ENCODE data around the gene SNX25.
"Not testable (repeated sequence)": the region's sequence is repeated elsewhere in the genome, so short reads cannot be mapped to it uniquely, and the experiment has no call there.

Gene SNX25

DNA sequence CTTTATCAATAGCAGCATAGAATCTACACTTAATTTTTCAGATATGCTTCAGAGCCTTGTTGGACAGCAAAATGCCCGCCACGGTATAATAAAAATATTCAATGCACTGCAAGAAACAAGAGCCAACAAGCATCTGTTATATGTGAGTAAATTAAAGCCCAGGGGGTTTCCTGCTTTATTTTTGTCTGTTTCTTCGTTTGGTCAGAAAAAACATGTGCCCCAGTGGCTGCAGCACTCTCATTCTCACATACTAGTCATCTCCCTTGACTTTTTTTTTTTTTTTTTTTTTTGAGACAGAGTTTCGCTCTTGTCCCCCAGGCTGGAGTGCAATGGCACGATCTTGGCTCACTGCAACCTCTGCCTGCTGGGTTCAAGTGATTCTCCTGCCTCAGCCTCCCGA is 153.2 kb downstream of the SNX25 start:
- not testable (repeated sequence) for H3K9me3 ChIP-seq (ENCODE audit: control insufficient read depth, low read length); H3K4me3 ChIP-seq (ENCODE audit: insufficient read depth, low read depth, low read length, poor library complexity, severe bottlenecking); H3K27ac ChIP-seq (ENCODE audit: insufficient read depth, low read length, poor library complexity, severe bottlenecking); H3K36me3 ChIP-seq (ENCODE audit: control insufficient read depth, insufficient read depth, low read length); DNase-seq; H3K4me1 ChIP-seq (ENCODE audit: control insufficient read depth, insufficient read depth, low read length, poor library complexity, severe bottlenecking); H3K27me3 ChIP-seq (replicated peaks; ENCODE audit: control insufficient read depth, insufficient read depth, low read length, poor library complexity, severe bottlenecking)

DNA sequence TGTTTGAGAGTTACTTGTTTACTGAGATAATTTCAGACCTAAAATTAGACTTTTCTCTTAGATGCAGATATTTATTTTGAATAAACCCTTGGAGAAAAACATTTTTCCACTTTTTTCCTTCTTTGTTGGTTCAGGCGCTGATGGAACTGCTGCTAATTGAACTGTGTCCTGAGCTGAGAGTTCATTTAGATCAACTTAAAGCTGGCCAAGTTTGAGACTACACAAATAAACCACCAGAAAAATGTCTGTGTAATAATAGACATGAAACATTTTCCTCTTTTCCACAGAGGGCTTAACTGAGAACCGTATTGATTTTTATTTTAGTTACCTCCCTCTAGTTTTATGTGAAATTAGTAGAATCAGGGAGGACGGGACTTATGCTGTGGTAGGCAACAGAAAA is 153.9 kb downstream of the SNX25 start:
- no peak for DNase-seq
- H3K4me1 ChIP-seq (ENCODE audit: control insufficient read depth, insufficient read depth, low read length, poor library complexity, severe bottlenecking), result no peaks in the 10 kb centered on the region
- no peaks in the 10 kb centered on the region for H3K36me3 ChIP-seq (ENCODE audit: control insufficient read depth, insufficient read depth, low read length)
- H3K4me3 ChIP-seq (ENCODE audit: insufficient read depth, low read depth, low read length, poor library complexity, severe bottlenecking), result no peak overlapping the region
- no peak overlapping the region for H3K27ac ChIP-seq (ENCODE audit: insufficient read depth, low read length, poor library complexity, severe bottlenecking)
- no peaks in the 10 kb centered on the region for H3K9me3 ChIP-seq (ENCODE audit: control insufficient read depth, low read length)
- H3K27me3 ChIP-seq (replicated peaks; ENCODE audit: control insufficient read depth, insufficient read depth, low read length, poor library complexity, severe bottlenecking), result no peaks in the 10 kb centered on the region

DNA sequence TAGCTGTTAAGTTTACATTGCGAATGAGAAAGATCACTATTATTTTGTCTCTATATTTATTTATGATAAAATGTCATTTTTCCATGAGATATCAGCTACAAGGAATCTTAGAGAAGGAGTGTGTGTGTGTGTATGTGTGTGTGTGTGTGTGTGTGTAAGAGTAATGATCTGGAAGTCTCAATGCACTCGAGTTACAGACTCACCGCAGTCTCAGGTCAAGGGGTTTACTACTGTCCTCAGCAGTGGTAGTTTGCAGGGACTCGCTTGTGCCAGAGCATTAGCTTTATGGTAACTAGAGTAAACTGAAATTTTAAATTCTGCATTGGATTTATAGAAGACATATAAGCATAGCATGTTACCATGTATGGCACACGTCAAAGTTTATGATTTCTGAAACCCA is 155.5 kb downstream of the SNX25 start:
- no peaks in the 10 kb centered on the region for H3K9me3 ChIP-seq (ENCODE audit: control insufficient read depth, low read length)
- H3K4me3 ChIP-seq (ENCODE audit: insufficient read depth, low read depth, low read length, poor library complexity, severe bottlenecking), result no peak overlapping the region
- H3K27me3 ChIP-seq (replicated peaks; ENCODE audit: control insufficient read depth, insufficient read depth, low read length, poor library complexity, severe bottlenecking), result no peaks in the 10 kb centered on the region
- no peak overlapping the region for H3K27ac ChIP-seq (ENCODE audit: insufficient read depth, low read length, poor library complexity, severe bottlenecking)
- no peak for DNase-seq
- no peaks in the 10 kb centered on the region for H3K36me3 ChIP-seq (ENCODE audit: control insufficient read depth, insufficient read depth, low read length)
- H3K4me1 ChIP-seq (ENCODE audit: control insufficient read depth, insufficient read depth, low read length, poor library complexity, severe bottlenecking), result no peaks in the 10 kb centered on the region

DNA sequence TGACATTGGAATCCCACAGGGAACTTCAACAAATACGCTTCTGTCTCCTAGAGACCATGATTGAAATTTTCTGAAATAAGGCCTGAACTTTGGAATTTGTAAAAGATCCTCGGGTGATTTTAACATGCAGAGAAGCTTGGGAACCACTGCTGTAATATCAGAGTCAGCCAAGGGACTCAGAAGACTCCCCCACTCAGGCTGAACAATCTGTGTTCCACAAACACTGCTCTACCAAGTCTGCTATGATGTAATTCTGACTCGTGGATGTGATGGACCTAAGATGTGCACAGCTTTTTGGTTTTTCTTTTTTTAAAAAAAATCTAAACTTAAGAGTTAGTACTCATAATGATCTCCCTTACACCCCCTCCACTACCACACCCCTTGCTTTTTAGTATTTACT is 160.3 kb downstream of the SNX25 start:
- Histone ChIP-seq H3K27me3 (replicated peaks; ENCODE audit: control insufficient read depth, insufficient read depth, low read length, poor library complexity, severe bottlenecking) (no peaks in the 10 kb centered on the region), H3K36me3 (ENCODE audit: control insufficient read depth, insufficient read depth, low read length) (no peaks in the 10 kb centered on the region), H3K27ac (ENCODE audit: insufficient read depth, low read length, poor library complexity, severe bottlenecking) (no peak overlapping the region), H3K4me3 (ENCODE audit: insufficient read depth, low read depth, low read length, poor library complexity, severe bottlenecking) (no peak overlapping the region), H3K4me1 (ENCODE audit: control insufficient read depth, insufficient read depth, low read length, poor library complexity, severe bottlenecking) (no peaks in the 10 kb centered on the region), H3K9me3 (ENCODE audit: control insufficient read depth, low read length) (no peaks in the 10 kb centered on the region)
- DNase-seq, result no peak

DNA sequence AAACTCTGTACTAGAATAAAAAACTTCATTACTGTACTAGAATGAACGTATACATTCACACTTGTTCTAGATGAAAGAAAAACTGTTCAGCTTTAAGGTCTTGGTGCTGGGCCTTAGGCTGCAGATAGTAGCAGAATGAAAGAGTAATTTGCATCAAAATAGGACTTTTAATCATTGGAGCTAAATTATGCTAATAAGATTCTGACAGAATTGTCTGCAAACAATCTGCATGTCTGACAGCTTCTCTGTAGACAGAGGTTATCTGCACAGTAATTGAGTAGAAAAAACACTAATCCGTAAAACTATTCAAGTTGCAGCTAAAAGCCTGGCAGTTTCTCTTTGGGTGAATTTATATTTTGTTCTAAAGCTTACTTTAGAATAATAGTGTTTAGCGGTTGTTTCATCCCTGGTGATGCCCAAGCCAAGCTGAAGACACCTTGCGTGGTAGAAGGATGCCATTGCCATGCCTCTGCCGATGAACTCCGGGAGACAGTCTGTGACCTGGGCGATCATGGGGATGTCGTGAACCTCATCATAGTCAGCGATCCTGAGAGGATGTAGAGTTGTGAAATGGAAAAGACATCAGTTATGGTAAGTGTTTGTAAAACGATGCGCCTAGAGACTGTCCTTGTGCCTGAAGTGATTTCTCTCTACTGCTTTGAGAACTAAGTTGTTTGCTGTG is 161.0 kb downstream of the SNX25 start:
- H3K4me3 ChIP-seq (ENCODE audit: insufficient read depth, low read depth, low read length, poor library complexity, severe bottlenecking), result no peak overlapping the region
- DNase-seq, result no peak
- H3K4me1 ChIP-seq (ENCODE audit: control insufficient read depth, insufficient read depth, low read length, poor library complexity, severe bottlenecking), result no peaks in the 10 kb centered on the region
- no peak overlapping the region for H3K27ac ChIP-seq (ENCODE audit: insufficient read depth, low read length, poor library complexity, severe bottlenecking)
- no peaks in the 10 kb centered on the region for H3K9me3 ChIP-seq (ENCODE audit: control insufficient read depth, low read length)
- H3K27me3 ChIP-seq (replicated peaks; ENCODE audit: control insufficient read depth, insufficient read depth, low read length, poor library complexity, severe bottlenecking), result no peaks in the 10 kb centered on the region
- H3K36me3 ChIP-seq (ENCODE audit: control insufficient read depth, insufficient read depth, low read length), result no peaks in the 10 kb centered on the region

DNA sequence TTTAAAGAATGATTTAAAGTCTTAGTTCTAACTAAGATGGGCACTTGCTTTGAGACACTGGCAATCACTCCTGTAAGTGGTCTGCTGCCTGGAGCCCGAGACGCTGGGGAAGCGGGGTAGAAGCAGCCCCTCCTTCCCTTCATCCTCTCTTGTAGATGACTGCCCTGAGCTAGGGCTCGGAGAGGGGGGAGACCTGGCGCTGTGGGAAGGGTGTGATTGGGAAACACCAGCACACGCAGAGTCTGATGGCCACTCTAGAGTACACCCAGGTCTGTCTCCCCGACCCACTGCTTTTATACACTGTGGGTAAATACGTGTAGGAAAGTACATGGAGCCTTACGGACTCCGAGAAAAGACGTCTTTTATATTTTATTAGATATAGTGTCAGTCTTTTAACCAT is 162.3 kb downstream of the SNX25 start:
- H3K36me3 ChIP-seq (ENCODE audit: control insufficient read depth, insufficient read depth, low read length), result no peaks in the 10 kb centered on the region
- no peak overlapping the region for H3K27ac ChIP-seq (ENCODE audit: insufficient read depth, low read length, poor library complexity, severe bottlenecking)
- H3K9me3 ChIP-seq (ENCODE audit: control insufficient read depth, low read length), result no peaks in the 10 kb centered on the region

DNA sequence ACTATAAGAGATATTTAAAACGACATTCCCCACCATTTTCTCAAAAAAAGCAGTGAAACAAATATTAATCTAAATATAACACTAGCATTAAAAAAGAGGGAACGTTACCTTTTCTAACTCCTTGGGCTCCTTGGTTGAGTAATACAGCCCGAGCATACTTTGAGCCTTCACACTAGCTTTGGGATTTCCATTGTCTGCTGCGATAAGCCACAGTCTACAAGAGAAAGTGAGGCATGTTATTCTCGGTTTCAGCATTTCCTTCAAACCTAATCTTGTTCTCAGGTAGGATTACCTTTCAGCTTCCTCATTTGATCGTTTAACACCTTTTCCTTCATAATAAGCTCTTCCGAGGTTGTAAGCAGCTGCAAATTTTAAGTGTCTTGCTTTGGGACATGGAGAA is 164.6 kb downstream of the SNX25 start:
- no peak overlapping the region for H3K4me3 ChIP-seq (ENCODE audit: insufficient read depth, low read depth, low read length, poor library complexity, severe bottlenecking)
- no peak for DNase-seq
- H3K4me1 ChIP-seq (ENCODE audit: control insufficient read depth, insufficient read depth, low read length, poor library complexity, severe bottlenecking), result no peaks in the 10 kb centered on the region
- no peaks in the 10 kb centered on the region for H3K36me3 ChIP-seq (ENCODE audit: control insufficient read depth, insufficient read depth, low read length)
- no peaks in the 10 kb centered on the region for H3K9me3 ChIP-seq (ENCODE audit: control insufficient read depth, low read length)
- no peaks in the 10 kb centered on the region for H3K27me3 ChIP-seq (replicated peaks; ENCODE audit: control insufficient read depth, insufficient read depth, low read length, poor library complexity, severe bottlenecking)
- H3K27ac ChIP-seq (ENCODE audit: insufficient read depth, low read length, poor library complexity, severe bottlenecking), result no peak overlapping the region

More for the DNA sequence above, 162.3 kb downstream of the SNX25 start:
- Histone ChIP-seq H3K27me3 (replicated peaks; ENCODE audit: control insufficient read depth, insufficient read depth, low read length, poor library complexity, severe bottlenecking) (no peaks in the 10 kb centered on the region), H3K4me1 (ENCODE audit: control insufficient read depth, insufficient read depth, low read length, poor library complexity, severe bottlenecking) (no peaks in the 10 kb centered on the region), H3K4me3 (ENCODE audit: insufficient read depth, low read depth, low read length, poor library complexity, severe bottlenecking) (no peak overlapping the region)
- DNase-seq, result no peak

DNA sequence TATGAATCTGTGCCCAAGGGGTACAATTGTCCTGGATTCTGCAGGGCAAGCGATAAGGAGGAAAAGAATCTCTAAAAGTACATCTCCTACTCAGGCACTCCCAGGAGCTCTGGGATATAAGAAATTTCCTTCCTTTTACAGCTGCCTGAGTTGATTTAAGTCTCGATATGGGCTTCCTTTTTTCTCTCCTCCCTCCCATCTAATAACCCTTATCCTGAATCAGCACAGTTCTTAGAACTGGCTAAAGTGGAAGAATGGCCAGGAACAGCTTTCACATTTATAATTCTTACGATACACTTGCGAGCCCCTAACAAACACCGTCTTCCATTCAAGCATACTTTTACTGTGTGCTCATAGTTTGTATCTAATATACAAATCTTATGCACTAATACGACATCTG is 165.2 kb downstream of the SNX25 start:
- H3K36me3 ChIP-seq (ENCODE audit: control insufficient read depth, insufficient read depth, low read length), result no peaks in the 10 kb centered on the region
- H3K9me3 ChIP-seq (ENCODE audit: control insufficient read depth, low read length), result no peaks in the 10 kb centered on the region
- no peak for DNase-seq

DNA sequence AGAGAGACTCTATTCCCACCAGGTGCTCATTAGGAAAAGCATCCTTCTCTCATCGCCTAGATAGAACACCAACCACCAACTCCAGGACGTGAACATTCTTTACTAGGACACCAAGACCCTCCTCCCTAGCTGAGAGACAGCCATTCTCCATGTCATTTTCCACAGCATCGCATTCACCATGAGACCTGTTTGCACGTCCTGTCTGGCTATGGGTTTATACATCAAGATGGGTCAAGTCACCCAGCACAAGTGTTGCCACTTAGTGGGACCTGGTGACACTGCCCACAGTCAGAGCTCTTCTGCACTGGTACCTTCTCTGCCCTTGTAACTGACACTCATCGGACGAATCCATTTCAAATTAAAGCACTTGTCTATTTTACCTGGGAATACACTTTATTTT is 168.9 kb downstream of the SNX25 start:
- no peak overlapping the region for H3K27ac ChIP-seq (ENCODE audit: insufficient read depth, low read length, poor library complexity, severe bottlenecking)
- no peaks in the 10 kb centered on the region for H3K36me3 ChIP-seq (ENCODE audit: control insufficient read depth, insufficient read depth, low read length)
- DNase-seq, result no peak

More for the DNA sequence above, 165.2 kb downstream of the SNX25 start:
- Histone ChIP-seq H3K4me3 (ENCODE audit: insufficient read depth, low read depth, low read length, poor library complexity, severe bottlenecking) (no peak overlapping the region), H3K27ac (ENCODE audit: insufficient read depth, low read length, poor library complexity, severe bottlenecking) (no peak overlapping the region), H3K4me1 (ENCODE audit: control insufficient read depth, insufficient read depth, low read length, poor library complexity, severe bottlenecking) (no peaks in the 10 kb centered on the region), H3K27me3 (replicated peaks; ENCODE audit: control insufficient read depth, insufficient read depth, low read length, poor library complexity, severe bottlenecking) (no peaks in the 10 kb centered on the region)

DNA sequence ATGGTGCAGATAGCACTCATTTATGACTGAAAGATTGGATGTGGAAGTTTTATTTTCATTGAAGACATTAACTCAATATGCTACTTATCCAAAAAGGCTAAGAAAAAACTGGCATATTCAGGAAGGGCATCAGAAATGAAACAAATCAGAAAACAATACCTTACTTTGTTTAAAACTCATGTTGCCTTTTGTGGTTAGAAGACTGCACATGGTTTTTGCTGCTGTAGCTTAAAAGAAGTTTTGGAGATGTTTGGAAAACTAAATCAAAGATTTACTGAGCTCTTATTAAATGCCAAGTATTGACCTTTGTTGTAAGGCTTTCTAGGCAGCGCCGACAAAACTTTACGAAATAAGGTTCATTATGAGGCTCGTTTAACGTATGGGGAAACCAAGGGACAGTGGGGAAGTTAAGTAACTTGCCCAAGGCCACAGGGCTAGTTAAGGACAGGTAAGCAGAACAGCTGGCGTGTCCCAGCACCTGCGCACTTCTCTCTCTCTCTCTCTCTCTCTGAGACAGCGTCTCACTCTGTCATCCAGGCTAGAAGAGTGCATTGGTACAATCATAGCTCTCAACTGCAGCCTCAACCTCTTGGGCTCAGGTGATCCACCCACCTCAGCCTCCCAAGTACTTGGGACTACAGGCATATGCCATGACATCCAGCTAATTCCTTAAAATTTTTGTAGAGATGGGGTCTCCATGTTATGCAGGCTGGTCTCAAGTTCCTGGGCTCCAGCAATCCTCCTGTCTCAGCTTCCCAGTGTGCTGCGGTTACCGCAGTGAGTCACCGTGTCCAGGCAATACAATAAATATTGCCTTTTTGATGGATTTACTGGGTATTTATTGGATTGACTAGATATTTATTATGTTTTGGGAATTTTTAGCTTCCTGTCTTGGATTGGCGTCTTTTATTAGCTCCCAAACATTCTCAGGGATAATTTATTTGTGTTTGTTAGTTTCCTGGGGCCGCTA is 170.2 kb downstream of the SNX25 start:
- no peak overlapping the region for H3K27ac ChIP-seq (ENCODE audit: insufficient read depth, low read length, poor library complexity, severe bottlenecking)
- no peaks in the 10 kb centered on the region for H3K9me3 ChIP-seq (ENCODE audit: control insufficient read depth, low read length)
- H3K4me3 ChIP-seq (ENCODE audit: insufficient read depth, low read depth, low read length, poor library complexity, severe bottlenecking), result no peak overlapping the region
- H3K4me1 ChIP-seq (ENCODE audit: control insufficient read depth, insufficient read depth, low read length, poor library complexity, severe bottlenecking), result peaks cover 3% of the 10 kb centered on the region
- no peak for DNase-seq
- H3K36me3 ChIP-seq (ENCODE audit: control insufficient read depth, insufficient read depth, low read length), result no peaks in the 10 kb centered on the region
- no peaks in the 10 kb centered on the region for H3K27me3 ChIP-seq (replicated peaks; ENCODE audit: control insufficient read depth, insufficient read depth, low read length, poor library complexity, severe bottlenecking)

More for the DNA sequence above, 168.9 kb downstream of the SNX25 start:
- Histone ChIP-seq H3K4me3 (ENCODE audit: insufficient read depth, low read depth, low read length, poor library complexity, severe bottlenecking) (no peak overlapping the region), H3K27me3 (replicated peaks; ENCODE audit: control insufficient read depth, insufficient read depth, low read length, poor library complexity, severe bottlenecking) (no peaks in the 10 kb centered on the region), H3K9me3 (ENCODE audit: control insufficient read depth, low read length) (no peaks in the 10 kb centered on the region), H3K4me1 (ENCODE audit: control insufficient read depth, insufficient read depth, low read length, poor library complexity, severe bottlenecking) (no peaks in the 10 kb centered on the region)

Measured in effector memory CD4-positive, alpha-beta T cell (primary cell).